Neuronal stem cell (in vitro differentiated cells): Measurements from ENCODE around the gene SMARCAL1.

Source experiments
- DNase-seq: peaks from one replicate; pipeline ENCODE4 v3.0.0-alpha.2; 2013; ENCODE audit warnings: low spot score
- H2AFZ ChIP-seq: one replicate; pipeline ENCODE4 v1.6.1; 2013; ENCODE audit warnings: mild to moderate bottlenecking, low read length, inconsistent platforms
- H2AK5ac ChIP-seq: 2 replicates; pipeline ENCODE4 v1.6.1; 2013; ENCODE audit warnings: low read depth, mild to moderate bottlenecking, inconsistent platforms, low read length, moderate library complexity, mixed read lengths
- H2BK120ac ChIP-seq: 2 replicates; pipeline ENCODE4 v1.6.1; 2013; ENCODE audit warnings: low read depth, mild to moderate bottlenecking, inconsistent platforms, low read length, moderate library complexity, mixed read lengths
- H2BK12ac ChIP-seq: one replicate; pipeline ENCODE4 v1.6.1; 2013; ENCODE audit warnings: low read length, inconsistent platforms
- H2BK15ac ChIP-seq: 2 replicates; pipeline ENCODE4 v1.6.1; 2013; ENCODE audit warnings: mild to moderate bottlenecking, low read length, inconsistent platforms, mixed read lengths
- H2BK5ac ChIP-seq: one replicate; pipeline ENCODE4 v1.6.1; 2013; ENCODE audit warnings: inconsistent platforms, mild to moderate bottlenecking, low read length, moderate library complexity
- H3K14ac ChIP-seq: one replicate; pipeline ENCODE4 v1.6.1; 2013; ENCODE audit warnings: low read length, inconsistent platforms
- H3K18ac ChIP-seq: 2 replicates; pipeline ENCODE4 v1.6.1; 2013; ENCODE audit warnings: low read length, inconsistent platforms
- H3K23ac ChIP-seq: 2 replicates; pipeline ENCODE4 v1.6.1; 2013; ENCODE audit warnings: low read depth, mild to moderate bottlenecking, mixed read lengths, low read length, inconsistent platforms; ENCODE audit not compliant: poor library complexity
- H3K27ac ChIP-seq: replicated peaks from 3 replicates; pipeline ENCODE4 v1.5.1; 2013; ENCODE audit warnings: low read length, inconsistent platforms
- H3K27me3 ChIP-seq, 3 experiments: 2 replicates each; pipeline ENCODE4 v1.6.1; 2013; ENCODE audit warnings: low read length in 3 of 3, mild to moderate bottlenecking in 2 of 3, inconsistent platforms in 1 of 3, low read depth in 1 of 3, mixed read lengths in 1 of 3, moderate library complexity in 1 of 3; ENCODE audit not compliant: control insufficient read depth in 3 of 3, insufficient read depth in 3 of 3
- H3K36me3 ChIP-seq, 2 donors: replicated peaks in 1 of 2; 2 replicates each; pipeline ENCODE4 v1.6.1; 2013; ENCODE audit warnings: low read length in 2 of 2; ENCODE audit not compliant: control insufficient read depth in 2 of 2, insufficient read depth in 2 of 2
- H3K4ac ChIP-seq: 2 replicates; pipeline ENCODE4 v1.6.1; 2013; ENCODE audit warnings: inconsistent platforms, mild to moderate bottlenecking, low read length, moderate library complexity
- H3K4me1 ChIP-seq, 2 donors: 1 replicate in 1 of 2; 2 replicates in 1 of 2; pipeline ENCODE4 v1.6.1; 2013; ENCODE audit warnings: low read length in 2 of 2, low read depth in 1 of 2; ENCODE audit not compliant: control insufficient read depth in 2 of 2, insufficient read depth in 1 of 2
- H3K4me2 ChIP-seq: one replicate; pipeline ENCODE4 v1.6.1; 2013; ENCODE audit warnings: mild to moderate bottlenecking, low read length, inconsistent platforms; ENCODE audit not compliant: insufficient read depth, poor library complexity, severe bottlenecking
- H3K4me3 ChIP-seq, 2 donors: 2 replicates each; pipeline ENCODE4 v1.5.1; 2013; ENCODE audit warnings: low read length in 2 of 2, mild to moderate bottlenecking in 2 of 2, inconsistent platforms in 1 of 2, moderate library complexity in 1 of 2
- H3K79me1 ChIP-seq: one replicate; pipeline ENCODE4 v1.6.1; 2013; ENCODE audit warnings: low read depth, mild to moderate bottlenecking, inconsistent platforms, low read length, moderate library complexity
- H3K9ac ChIP-seq: one replicate; pipeline ENCODE4 v1.6.1; 2013; ENCODE audit warnings: mild to moderate bottlenecking, low read depth, low read length, inconsistent platforms; ENCODE audit not compliant: poor library complexity
- H3K9me3 ChIP-seq, 2 donors: replicated peaks in 1 of 2; 2 replicates each; pipeline versions ENCODE3 to v1.6.1; 2013; ENCODE audit warnings: low read length in 2 of 2, mild to moderate bottlenecking in 2 of 2, inconsistent platforms in 1 of 2, low read depth in 1 of 2, mixed read lengths in 1 of 2, moderate library complexity in 1 of 2; ENCODE audit not compliant: control insufficient read depth in 2 of 2, insufficient read depth in 1 of 2
- H4K8ac ChIP-seq: one replicate; pipeline ENCODE4 v1.6.1; 2013; ENCODE audit warnings: low read depth, mild to moderate bottlenecking, inconsistent platforms, low read length, moderate library complexity
- H4K91ac ChIP-seq: one replicate; pipeline ENCODE4 v1.6.1; 2013; ENCODE audit warnings: low read length, low read depth, mild to moderate bottlenecking, inconsistent platforms; ENCODE audit not compliant: poor library complexity
- WGBS, 2 donors: extraction: QIAGEN DNeasy Blood & Tissue Kit; methylation state at CpG; one replicate each; pipeline ENCODE4 v1.1.7; 2013; ENCODE audit warnings: missing lambda C conversion rate in 2 of 2, mixed read lengths in 1 of 2; ENCODE audit not compliant: insufficient read length in 2 of 2, insufficient replicate concordance in 1 of 2; ENCODE audit errors: extremely low coverage in 2 of 2; 5-methylcytosine and 5-hydroxymethylcytosine counted together

Gene SMARCAL1

GRCh38 chr2:216467845-216468244, 55.6 kb downstream of the SMARCAL1 start:
- Histone ChIP-seq H2BK120ac (no peak overlapping the region), H3K27me3 (no peaks in the 10 kb centered on the region), H2BK12ac (no peak overlapping the region), H4K8ac (no peak overlapping the region), H3K4ac (no peak overlapping the region), H3K27ac (no peak overlapping the region), H3K23ac (no peak overlapping the region), H3K4me1 (peaks cover 0 to 3% of the 10 kb centered on the region in 2 donors), H2AFZ (no peak overlapping the region), H3K9me3 (no peaks in the 10 kb centered on the region), H2BK5ac (no peak overlapping the region), H3K36me3 (peaks cover 8 to 38% of the 10 kb centered on the region in 2 donors), H2BK15ac (no peak overlapping the region), H3K18ac (no peak overlapping the region), H3K4me2 (no peak overlapping the region), H3K14ac (no peak overlapping the region), H3K9ac (no peak overlapping the region), H3K79me1 (no peaks in the 10 kb centered on the region), H2AK5ac (no peak overlapping the region), H3K4me3 (no peak overlapping the region), H4K91ac (no peak overlapping the region)
- no peak for DNase-seq
- WGBS, 2 donors, result no CpG with 5 or more reads among the region's 4 CpGs

- no peak for DNase-seq
- H3K9me3 ChIP-seq, result no peaks in the 10 kb centered on the region
These were observed 57.4 kb downstream of the SMARCAL1 start for GRCh38 chr2:216469661-216470060.

DNA sequence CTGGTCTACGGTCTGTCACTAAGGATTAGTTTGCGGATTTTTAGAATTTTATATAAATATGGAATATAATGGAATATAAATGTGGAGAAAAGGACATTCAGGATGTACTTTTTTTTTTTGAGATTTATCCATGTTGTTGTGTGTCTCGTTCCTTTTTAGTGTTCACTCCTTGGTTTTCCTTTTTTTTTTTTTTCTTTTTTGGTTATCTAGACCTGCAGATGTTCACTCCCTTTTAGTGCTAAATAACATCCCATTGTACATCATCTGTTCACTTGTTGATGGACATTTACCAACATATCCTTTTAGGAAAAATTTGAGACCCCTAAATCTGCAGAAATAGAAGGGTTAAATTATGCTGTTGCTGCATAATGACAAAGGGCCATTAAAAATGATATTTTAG, 60.9 kb downstream of the SMARCAL1 start:
- Histone ChIP-seq H3K9me3 (no peaks in the 10 kb centered on the region), H3K36me3 (peaks cover 6 to 46% of the 10 kb centered on the region in 2 donors), H2BK120ac (no peak overlapping the region), H3K18ac (no peak overlapping the region), H2AFZ (no peak overlapping the region), H3K4ac (no peak overlapping the region), H3K14ac (no peak overlapping the region), H2BK12ac (no peak overlapping the region), H2BK15ac (no peak overlapping the region), H2BK5ac (no peak overlapping the region), H3K4me2 (no peak overlapping the region), H3K4me3 (no peak overlapping the region), H3K27ac (no peak overlapping the region), H2AK5ac (no peak overlapping the region), H4K91ac (no peak overlapping the region), H3K9ac (no peak overlapping the region), H3K27me3 (no peaks in the 10 kb centered on the region), H3K4me1 (peaks cover under 1 to 1% of the 10 kb centered on the region in 2 donors), H3K23ac (no peak overlapping the region), H4K8ac (no peak overlapping the region), H3K79me1 (no peaks in the 10 kb centered on the region)
- 100% methylated on average over 1 of the region's 3 CpGs; no CpG with 5 or more reads in 1 of the 2 donors for WGBS, 2 donors
- no peak for DNase-seq

More at GRCh38 chr2:216469661-216470060, 57.4 kb downstream of the SMARCAL1 start:
- no peaks in the 10 kb centered on the region for H3K4me1 ChIP-seq
- no peak overlapping the region for H2BK15ac ChIP-seq
- H3K27me3 ChIP-seq, result no peaks in the 10 kb centered on the region
- H4K8ac ChIP-seq, result no peak overlapping the region
- H3K4me2 ChIP-seq, result no peak overlapping the region
- no peak overlapping the region for H3K18ac ChIP-seq
- no peak overlapping the region for H3K4me3 ChIP-seq
- no peak overlapping the region for H2BK12ac ChIP-seq
- no peak overlapping the region for H2BK5ac ChIP-seq
- peaks cover 8 to 44% of the 10 kb centered on the region in 2 donors for H3K36me3 ChIP-seq
- H3K27ac ChIP-seq, result no peak overlapping the region
- H3K4ac ChIP-seq, result no peak overlapping the region
- H3K14ac ChIP-seq, result no peak overlapping the region
- no peak overlapping the region for H4K91ac ChIP-seq
- no peak overlapping the region for H2AFZ ChIP-seq
- no peak overlapping the region for H3K9ac ChIP-seq
- no peak overlapping the region for H2AK5ac ChIP-seq
- H3K23ac ChIP-seq, result no peak overlapping the region
- no peak overlapping the region for H2BK120ac ChIP-seq
- H3K79me1 ChIP-seq, result no peaks in the 10 kb centered on the region

DNA sequence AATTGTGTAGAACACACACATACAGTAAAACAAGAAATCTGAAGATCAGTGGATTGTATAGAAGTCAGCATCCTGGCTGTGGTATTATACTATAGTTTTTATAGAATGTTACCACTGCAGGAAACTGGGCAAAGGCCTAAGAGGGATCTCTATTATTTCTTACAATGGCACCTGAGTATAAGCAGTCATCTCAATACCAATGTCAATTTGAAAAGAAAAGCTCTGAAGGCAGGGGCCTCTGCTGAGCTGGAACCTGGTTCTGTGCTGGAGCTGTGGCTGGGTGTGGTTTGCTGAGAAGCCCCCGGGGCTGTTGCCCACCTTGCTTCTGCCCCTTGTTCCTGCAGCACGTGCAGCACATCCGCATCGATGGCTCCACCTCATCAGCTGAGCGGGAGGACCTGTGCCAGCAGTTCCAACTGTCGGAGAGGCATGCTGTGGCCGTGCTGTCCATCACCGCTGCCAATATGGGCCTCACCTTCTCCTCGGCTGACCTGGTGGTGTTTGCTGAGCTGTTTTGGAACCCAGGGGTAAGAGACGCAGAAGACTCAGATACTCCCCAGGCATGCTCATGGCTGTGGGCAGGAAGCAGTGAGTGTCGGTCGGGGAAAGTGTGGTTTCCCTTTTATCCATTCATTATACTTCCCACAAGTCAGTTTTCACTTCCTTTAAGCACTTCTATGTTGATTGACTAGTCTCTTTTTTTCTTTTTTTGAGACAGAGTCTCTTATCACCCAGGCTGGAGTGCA, 62.8 kb downstream of the SMARCAL1 start:
- no peak overlapping the region for H2BK120ac ChIP-seq
- H2BK5ac ChIP-seq, result no peak overlapping the region
- H4K8ac ChIP-seq, result no peak overlapping the region
- H2BK15ac ChIP-seq, result no peak overlapping the region
- H3K79me1 ChIP-seq, result no peaks in the 10 kb centered on the region
- H2AK5ac ChIP-seq, result no peak overlapping the region
- no peak overlapping the region for H3K23ac ChIP-seq
- H3K18ac ChIP-seq, result no peak overlapping the region
- H3K14ac ChIP-seq, result no peak overlapping the region
- H3K4me3 ChIP-seq, result peak overlapping the region in 1 of 2 donors; percentile 48
- no peak overlapping the region for H2BK12ac ChIP-seq
- H3K4me2 ChIP-seq, result no peak overlapping the region
- no CpG with 5 or more reads among the region's 12 CpGs for WGBS, 2 donors
- H3K27me3 ChIP-seq, result no peaks in the 10 kb centered on the region
- no peak overlapping the region for H3K4ac ChIP-seq
- H3K36me3 ChIP-seq, result peaks cover 5 to 59% of the 10 kb centered on the region in 2 donors
- no peak overlapping the region for H3K9ac ChIP-seq
- no peak overlapping the region for H2AFZ ChIP-seq
- no peak for DNase-seq
- H3K27ac ChIP-seq, result no peak overlapping the region
- peaks cover 1 to 2% of the 10 kb centered on the region in 2 donors for H3K4me1 ChIP-seq
- no peak overlapping the region for H4K91ac ChIP-seq
- no peaks in the 10 kb centered on the region for H3K9me3 ChIP-seq
